Cardiac muscle cell (in vitro differentiated cells and primary cell): ENCODE data around the gene PDGFB. TPM values are rescaled to one million over a fixed set of nuclear protein-coding genes. Genes with fewer than 3 reads are reported as not detected.

Source experiments
- DNase-seq, 2 donors: peaks; one replicate each; pipeline versions ENCODE4 v3.0.0 to v3.0.0-alpha.2; 2010 to 2017; ENCODE audit warnings: low read depth in 1 of 2, low spot score in 1 of 2
- H3K27ac ChIP-seq: fragments of 200-600 bp; sonication (generic); 2 replicates; pipeline ENCODE4 v1.5.1; 2016
- H3K27me3 ChIP-seq: fragments of 200-600 bp; sonication (generic); 2 replicates; pipeline ENCODE4 v1.6.0; 2016; ENCODE audit warnings: control low read depth
- H3K36me3 ChIP-seq: fragments of 200-600 bp; sonication (generic); 2 replicates; pipeline ENCODE4 v1.5.1; 2016; ENCODE audit warnings: control low read depth
- H3K4me1 ChIP-seq: fragments of 200-600 bp; sonication (generic); 2 replicates; pipeline ENCODE4 v1.8.1; 2017; ENCODE audit warnings: low read depth, mild to moderate bottlenecking, mixed run types
- H3K4me3 ChIP-seq: fragments of 200-600 bp; sonication (generic); 2 replicates; pipeline ENCODE4 v1.5.1; 2016; ENCODE audit warnings: mild to moderate bottlenecking
- H3K9me3 ChIP-seq: fragments of 200-600 bp; sonication (generic); 2 replicates; pipeline ENCODE4 v1.5.1; 2017; ENCODE audit warnings: low read depth, mild to moderate bottlenecking, control low read depth
- CTCF ChIP-seq: IDR thresholded peaks from 2 replicates; pipeline ENCODE4 v1.5.1; 2012; ENCODE audit warnings: low read depth, mild to moderate bottlenecking, low read length
- polyA plus RNA-seq: library from polyadenylated mRNA; unstranded; fragments of >200 nt; fragmentation: Nextera tagmentation; extraction: Ambion mirVana; gene quantifications from 2 replicates; pipeline ENCODE4 v1.2.1, GENCODE V29; 2016
- total RNA-seq: library from RNA; depleted of rRNA; stranded (reverse); fragments of >200 nt; gene quantifications from 2 replicates; pipeline ENCODE4 v1.2.3, GENCODE V29; 2016

Gene PDGFB
- total and polyA plus RNA-seq, 2 experiments from 2014 or later = 9.8 to 15.3 TPM

GRCh38 chr22:39194098-39194497 is 50.7 kb downstream of the PDGFB start:
- H3K4me1 ChIP-seq = no peaks in the 10 kb centered on the region

GRCh38 chr22:39188809-39189208 is 56.0 kb downstream of the PDGFB start:
- TF ChIP-seq CTCF = no peak
- peak in 1 of 2 donors; percentile 27 for DNase-seq
- Histone ChIP-seq H3K4me1 (no peaks in the 10 kb centered on the region), H3K27ac (no peak overlapping the region), H3K36me3 (no peaks in the 10 kb centered on the region), H3K4me3 (no peak overlapping the region), H3K9me3 (no peaks in the 10 kb centered on the region), H3K27me3 (no peaks in the 10 kb centered on the region)

More at GRCh38 chr22:39194098-39194497, 50.7 kb downstream of the PDGFB start:
- TF ChIP-seq CTCF = no peak
- H3K27me3 ChIP-seq = no peaks in the 10 kb centered on the region
- H3K4me3 ChIP-seq = no peak overlapping the region
- DNase-seq = no peak
- no peaks in the 10 kb centered on the region for H3K36me3 ChIP-seq
- H3K9me3 ChIP-seq = no peaks in the 10 kb centered on the region
- H3K27ac ChIP-seq = no peak overlapping the region

DNA sequence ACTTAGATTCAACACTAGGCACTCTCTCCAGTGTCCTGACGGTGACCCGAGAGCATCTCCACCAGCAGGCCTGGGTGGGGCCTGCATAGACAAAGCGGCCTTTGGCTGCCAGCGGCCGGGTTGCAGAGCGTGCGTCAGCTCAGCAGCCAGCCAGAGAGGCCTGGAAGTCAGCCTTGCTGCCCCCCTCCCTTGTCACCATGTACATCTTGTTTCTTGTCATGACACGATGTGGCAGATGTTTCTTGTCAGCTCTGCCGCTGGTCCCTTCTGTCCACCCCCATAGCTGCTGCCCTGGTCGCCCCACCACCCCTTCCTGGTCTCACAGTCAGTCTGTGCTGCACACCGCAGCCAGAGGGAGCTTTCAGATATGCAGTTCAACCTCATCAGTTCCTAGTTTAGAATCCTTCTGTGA is 59.2 kb downstream of the PDGFB start:
- no peaks in the 10 kb centered on the region for H3K4me1 ChIP-seq
- H3K36me3 ChIP-seq = no peaks in the 10 kb centered on the region
- H3K27ac ChIP-seq = no peak overlapping the region
- H3K9me3 ChIP-seq = no peaks in the 10 kb centered on the region
- no peaks in the 10 kb centered on the region for H3K27me3 ChIP-seq
- no peak overlapping the region for H3K4me3 ChIP-seq
- peak; percentile 51 for TF ChIP-seq CTCF
- peak in 1 of 2 donors; percentile 86 for DNase-seq

DNA sequence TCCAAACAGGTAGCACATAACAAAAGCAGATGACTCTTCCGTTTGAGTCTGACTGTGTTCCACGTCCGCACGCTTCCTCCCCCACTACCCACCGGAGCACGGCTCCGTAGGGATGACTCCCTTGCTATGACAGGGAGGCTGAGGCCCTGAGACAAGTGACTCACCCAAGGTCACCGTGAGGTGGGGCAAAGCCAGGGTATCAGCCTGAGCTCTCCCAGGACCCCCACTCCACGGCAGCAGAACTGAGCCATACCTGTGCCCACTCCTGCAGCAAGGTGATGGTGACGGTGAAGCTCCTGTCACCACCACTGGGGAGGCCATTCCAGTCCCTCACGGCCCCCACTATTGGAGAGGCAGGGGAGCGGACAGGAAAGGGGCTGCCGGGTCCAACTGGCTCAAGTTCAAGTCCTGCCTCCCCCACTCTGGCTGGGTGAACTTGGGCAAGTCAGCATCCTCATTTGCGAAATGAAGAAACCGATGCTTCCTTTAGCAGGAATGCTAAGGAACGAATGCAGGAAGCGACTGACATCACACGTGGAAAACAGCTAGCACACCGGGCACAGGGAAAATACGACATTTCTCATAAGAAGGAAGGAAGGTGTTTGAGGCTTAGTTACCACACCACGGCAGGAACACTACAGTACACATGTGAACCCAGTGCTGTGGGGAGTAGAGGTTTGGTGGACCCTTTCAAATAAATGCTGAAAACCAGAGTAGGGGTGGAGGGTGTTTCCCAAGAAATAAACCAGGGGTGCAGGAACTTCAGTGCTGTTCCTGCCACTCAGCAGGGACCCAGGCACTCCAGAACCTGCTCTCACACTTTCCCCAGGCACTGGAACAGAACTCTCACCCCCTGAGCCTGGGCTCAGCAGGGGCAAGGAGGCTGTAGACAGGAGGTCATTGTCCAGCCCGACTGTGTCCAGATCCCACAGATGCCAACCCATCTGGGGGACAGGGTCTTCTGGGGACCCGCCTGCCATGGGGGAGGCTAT is 59.9 kb downstream of the PDGFB start:
- peak in 1 of 2 donors; percentile 79 for DNase-seq
- Histone ChIP-seq H3K4me1 (no peaks in the 10 kb centered on the region), H3K36me3 (no peaks in the 10 kb centered on the region), H3K4me3 (no peak overlapping the region), H3K27me3 (no peaks in the 10 kb centered on the region), H3K27ac (no peak overlapping the region), H3K9me3 (no peaks in the 10 kb centered on the region)
- no peak for TF ChIP-seq CTCF

DNA sequence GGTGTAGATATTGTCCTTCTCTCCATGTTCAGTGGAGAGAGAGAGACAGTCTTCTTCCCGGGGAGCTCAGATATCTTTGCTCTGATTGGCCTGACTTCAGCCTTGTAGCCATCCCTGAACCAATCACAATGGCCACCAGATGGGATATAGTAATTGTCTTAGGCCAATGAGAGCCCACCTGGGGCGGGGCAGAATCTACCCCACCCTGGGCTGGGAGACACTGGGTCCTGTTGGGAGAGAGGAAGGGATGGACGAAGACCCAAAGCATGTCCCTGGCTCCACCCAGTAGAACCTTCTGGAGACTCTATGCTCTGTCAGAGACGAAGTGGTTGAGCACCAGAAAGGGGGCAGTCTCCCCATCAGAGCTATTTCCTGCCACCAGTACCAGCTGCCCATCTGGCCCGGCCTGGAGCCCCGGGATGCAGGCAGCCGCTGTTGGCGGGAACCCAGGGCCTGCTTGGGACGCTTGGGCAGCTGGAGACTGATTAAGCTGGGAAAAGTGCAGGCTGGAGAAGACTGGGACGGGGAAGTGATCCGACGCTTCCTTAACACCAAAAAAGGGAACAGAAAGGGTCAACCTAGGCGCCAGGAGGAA is 60.7 kb downstream of the PDGFB start:
- DNase-seq = peak; percentile 51 to 93

More for the DNA sequence above, 60.7 kb downstream of the PDGFB start:
- H3K27ac ChIP-seq = no peak overlapping the region
- H3K4me1 ChIP-seq = no peaks in the 10 kb centered on the region
- no peaks in the 10 kb centered on the region for H3K9me3 ChIP-seq
- TF ChIP-seq CTCF = no peak
- H3K36me3 ChIP-seq = no peaks in the 10 kb centered on the region
- H3K4me3 ChIP-seq = no peak overlapping the region
- H3K27me3 ChIP-seq = no peaks in the 10 kb centered on the region
